ENCODE measurements around the gene GSAP. TPM values are rescaled to one million over a fixed set of nuclear protein-coding genes. Genes with fewer than 3 reads are reported as not detected.

The GSAP gene
- total and polyA plus RNA-seq, 9 of the 15 experiments (the other 6 are each of a cell fraction or from before 2014, with no cell fraction given) = 0.13 TPM; not detected in 8

DNA sequence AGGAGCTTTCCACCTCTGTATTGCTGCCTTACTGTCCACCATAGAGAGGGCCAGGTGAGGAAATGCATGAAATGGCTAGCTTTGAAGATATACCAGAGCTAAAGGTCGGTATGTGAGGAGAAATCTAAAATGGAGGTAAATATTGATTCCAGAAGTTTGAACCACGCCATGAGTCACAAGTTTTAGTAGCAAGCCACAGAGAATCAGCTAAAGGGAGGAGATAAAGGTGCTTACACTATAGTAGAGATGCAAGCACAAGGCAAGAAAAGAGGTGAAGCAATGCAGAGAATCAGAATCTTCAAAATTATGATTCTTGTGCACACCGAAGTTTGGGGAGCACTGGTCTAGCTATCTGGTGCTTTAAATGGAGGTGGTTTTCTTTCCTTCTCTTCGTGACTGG is 3.0 kb upstream of the GSAP start (continued):
- TF ChIP-seq RBM39 (optimal IDR thresholded peaks at IDR 0.05; ENCODE audit: low read depth, low read length) (no peak), ZNF507 (tag; conservative IDR thresholded peaks at IDR 0.05) (no peak), ELF1 (tag; IDR thresholded peaks at IDR 0.05) (no peak)
- TF ChIP-seq, protein P1, sequence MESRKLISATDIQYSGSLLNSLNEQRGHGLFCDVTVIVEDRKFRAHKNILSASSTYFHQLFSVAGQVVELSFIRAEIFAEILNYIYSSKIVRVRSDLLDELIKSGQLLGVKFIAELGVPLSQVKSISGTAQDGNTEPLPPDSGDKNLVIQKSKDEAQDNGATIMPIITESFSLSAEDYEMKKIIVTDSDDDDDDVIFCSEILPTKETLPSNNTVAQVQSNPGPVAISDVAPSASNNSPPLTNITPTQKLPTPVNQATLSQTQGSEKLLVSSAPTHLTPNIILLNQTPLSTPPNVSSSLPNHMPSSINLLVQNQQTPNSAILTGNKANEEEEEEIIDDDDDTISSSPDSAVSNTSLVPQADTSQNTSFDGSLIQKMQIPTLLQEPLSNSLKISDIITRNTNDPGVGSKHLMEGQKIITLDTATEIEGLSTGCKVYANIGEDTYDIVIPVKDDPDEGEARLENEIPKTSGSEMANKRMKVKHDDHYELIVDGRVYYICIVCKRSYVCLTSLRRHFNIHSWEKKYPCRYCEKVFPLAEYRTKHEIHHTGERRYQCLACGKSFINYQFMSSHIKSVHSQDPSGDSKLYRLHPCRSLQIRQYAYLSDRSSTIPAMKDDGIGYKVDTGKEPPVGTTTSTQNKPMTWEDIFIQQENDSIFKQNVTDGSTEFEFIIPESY (CRISPR knock-in tag; IDR thresholded peaks at IDR 0.05) = no peak

DNA sequence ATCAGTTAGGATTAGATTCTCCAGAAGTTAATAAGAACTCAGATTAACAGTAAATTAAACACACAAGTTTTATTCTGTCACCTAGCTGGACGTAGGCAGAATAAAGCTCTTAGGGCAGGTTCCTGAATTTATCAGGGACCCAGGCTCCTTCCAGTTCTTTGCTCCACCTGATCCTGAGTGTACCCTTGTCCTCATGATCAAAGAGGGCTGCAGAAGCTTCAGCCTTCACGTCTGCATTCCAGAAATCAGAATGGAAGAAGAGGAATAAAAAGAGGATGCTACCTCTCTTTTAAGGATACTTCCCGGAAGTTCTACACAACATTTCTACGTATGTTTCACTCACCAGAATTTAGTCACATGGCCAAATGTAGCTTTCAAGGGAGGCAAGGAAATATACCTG is 1.7 kb upstream of the GSAP start:
- Histone ChIP-seq H3K9me1 (ENCODE audit: control insufficient read depth, insufficient read depth, low read length) (no peaks in the 10 kb centered on the region), H4K20me1 (replicated peaks; ENCODE audit: control insufficient read depth, insufficient read depth, low read length) (no peaks in the 10 kb centered on the region), H3K79me2 (ENCODE audit: control insufficient read depth, insufficient read depth, low read length) (no peaks in the 10 kb centered on the region), H3K9me3 (replicated peaks; ENCODE audit: control insufficient read depth, insufficient read depth, low read depth, low read length) (no peaks in the 10 kb centered on the region), H3K4me2 (ENCODE audit: insufficient read depth, low read length) (no peak overlapping the region), H3K27ac (ENCODE audit: extremely low read depth, low read depth, low read length) (no peak overlapping the region), H3K27me3 (ENCODE audit: control insufficient read depth in 2 of 2, insufficient read depth in 2 of 2, low read length in 2 of 2) (peaks cover 43 to 45% of the 10 kb centered on the region in 2 experiments), H3K36me3 (ENCODE audit: control insufficient read depth, insufficient read depth, low read length) (no peaks in the 10 kb centered on the region), H3K4me1 (replicated peaks in 1 of 2; ENCODE audit: control insufficient read depth in 2 of 2, insufficient read depth in 2 of 2, low read length in 2 of 2) (peaks cover 0 to 14% of the 10 kb centered on the region in 2 experiments; a peak in 1 of 5 replicates), H3K4me3 (no peak overlapping the region), H3K9ac (ENCODE audit: insufficient read depth in 1 of 2, low read depth in 2 of 2, low read length in 2 of 2) (no peak overlapping the region), H2AFZ (ENCODE audit: low read depth, low read length) (no peak overlapping the region)
- ATAC-seq = no peak
- TF ChIP-seq NR2C1 (IDR thresholded peaks at IDR 0.05) (no peak), NR2C1 (tag; IDR thresholded peaks at IDR 0.05) (no peak), RBM25 (IDR thresholded peaks at IDR 0.05; ENCODE audit: low read depth, low read length, severe bottlenecking) (peak; percentile 30)
- POLR2A ChIA-PET = interaction anchor here (0.6 to 0.8 kb wide), 2 partner anchors 172 to 638 kb away, joined by 3 read pairs; no protein-coding TSS in a partner anchor
- 3% methylated on average over 4 of the region's 4 CpGs for WGBS (ENCODE audit: insufficient coverage, low coverage, missing lambda C conversion rate)
- DNase-seq (ENCODE audit: extremely low read depth in 1 of 4, low spot score in 3 of 4) = no peak
- intact Hi-C loops (cut with micrococcal nuclease) = no loop called here
- no peak for FAIRE-seq
- BruUV-seq (replicated peaks) = no TSS peak
- in situ Hi-C loops (cut with MboI) = no loop called here
- CTCF ChIA-PET (ENCODE audit: low intra/inter-chr PET ratio) = no interaction called here
